ENCODE data around the gene ZNF397.

The ZNF397 gene

DNA sequence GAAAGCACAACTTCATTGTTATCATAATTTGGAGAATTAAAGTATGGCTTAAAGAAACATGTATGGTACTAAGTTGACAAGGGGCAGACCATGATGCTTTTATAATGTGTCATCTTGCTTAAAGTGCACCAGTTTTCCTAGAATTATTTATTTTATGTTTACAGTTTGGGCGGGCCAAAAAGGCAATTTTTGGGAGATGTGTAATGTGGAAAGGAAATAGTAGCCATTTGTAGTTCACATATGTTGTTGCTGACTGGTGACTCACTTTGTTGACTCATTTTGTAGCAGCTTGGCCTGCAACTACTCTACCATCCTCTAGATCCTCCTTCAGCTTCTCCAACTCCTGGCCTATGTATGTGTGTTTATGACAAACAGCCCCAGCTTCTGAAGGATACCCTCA, 41.5 kb downstream of the ZNF397 start:
- TF ChIP-seq, protein P1, sequence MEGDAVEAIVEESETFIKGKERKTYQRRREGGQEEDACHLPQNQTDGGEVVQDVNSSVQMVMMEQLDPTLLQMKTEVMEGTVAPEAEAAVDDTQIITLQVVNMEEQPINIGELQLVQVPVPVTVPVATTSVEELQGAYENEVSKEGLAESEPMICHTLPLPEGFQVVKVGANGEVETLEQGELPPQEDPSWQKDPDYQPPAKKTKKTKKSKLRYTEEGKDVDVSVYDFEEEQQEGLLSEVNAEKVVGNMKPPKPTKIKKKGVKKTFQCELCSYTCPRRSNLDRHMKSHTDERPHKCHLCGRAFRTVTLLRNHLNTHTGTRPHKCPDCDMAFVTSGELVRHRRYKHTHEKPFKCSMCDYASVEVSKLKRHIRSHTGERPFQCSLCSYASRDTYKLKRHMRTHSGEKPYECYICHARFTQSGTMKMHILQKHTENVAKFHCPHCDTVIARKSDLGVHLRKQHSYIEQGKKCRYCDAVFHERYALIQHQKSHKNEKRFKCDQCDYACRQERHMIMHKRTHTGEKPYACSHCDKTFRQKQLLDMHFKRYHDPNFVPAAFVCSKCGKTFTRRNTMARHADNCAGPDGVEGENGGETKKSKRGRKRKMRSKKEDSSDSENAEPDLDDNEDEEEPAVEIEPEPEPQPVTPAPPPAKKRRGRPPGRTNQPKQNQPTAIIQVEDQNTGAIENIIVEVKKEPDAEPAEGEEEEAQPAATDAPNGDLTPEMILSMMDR (IDR thresholded peaks at IDR 0.05; ENCODE audit: low read depth, low read length), result no peak
- no peak overlapping the region for H3K4me3 ChIP-seq (ENCODE audit: low read depth, low read length)
- no peaks in the 10 kb centered on the region for H3K27me3 ChIP-seq
- H3K36me3 ChIP-seq, result no peaks in the 10 kb centered on the region
- no peaks in the 10 kb centered on the region for H3K9me3 ChIP-seq
- H3K4me1 ChIP-seq, result no peaks in the 10 kb centered on the region
- no peak for DNase-seq

DNA sequence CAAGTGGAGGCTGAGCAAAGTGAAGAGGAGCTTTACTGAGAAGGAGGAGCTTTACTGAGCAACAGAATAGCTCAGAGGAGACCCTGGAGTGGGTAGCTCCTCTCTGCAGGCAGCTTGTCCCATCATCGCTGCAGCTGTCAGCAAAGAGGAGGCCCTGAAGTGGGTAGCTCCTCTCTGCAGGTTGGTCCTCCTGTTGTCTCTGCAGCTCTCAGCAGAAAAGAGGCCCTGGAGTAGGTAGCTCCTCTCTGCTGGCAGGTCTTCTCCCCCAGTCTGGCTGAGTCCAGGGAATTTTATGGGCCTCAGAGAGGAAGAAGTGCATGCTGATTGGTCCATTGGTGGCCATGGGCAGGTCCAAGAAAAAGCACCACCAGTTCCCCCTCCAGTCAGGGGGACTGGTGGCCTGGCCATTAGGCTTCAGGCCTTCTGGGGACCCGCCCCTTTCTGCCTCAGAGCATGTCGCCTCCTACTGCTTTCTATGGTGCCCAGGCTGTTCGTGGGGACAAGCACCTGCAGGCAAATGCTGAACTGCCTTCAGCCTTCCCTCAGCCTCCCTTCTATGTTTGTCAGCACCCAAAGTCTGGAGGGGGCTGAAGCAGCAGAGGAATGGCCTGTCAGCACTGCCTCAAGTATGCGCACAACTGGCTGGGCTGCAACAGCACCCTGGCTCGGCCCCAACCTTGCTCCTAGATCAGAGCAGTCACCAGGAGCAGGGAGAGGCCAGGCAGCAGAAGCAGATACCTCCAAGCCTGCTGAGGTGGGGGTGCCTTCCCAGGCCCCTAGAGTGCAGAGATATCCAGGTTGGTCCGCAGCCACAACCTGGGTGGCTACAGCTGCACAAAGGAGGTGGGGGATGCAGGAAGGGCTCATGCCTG, 43.3 kb downstream of the ZNF397 start:
- Histone ChIP-seq H3K36me3 (no peaks in the 10 kb centered on the region), H3K4me1 (no peaks in the 10 kb centered on the region), H3K27me3 (no peaks in the 10 kb centered on the region), H3K4me3 (ENCODE audit: low read depth, low read length) (no peak overlapping the region), H3K9me3 (no peaks in the 10 kb centered on the region)
- no peak for DNase-seq
- TF ChIP-seq, protein P1 (IDR thresholded peaks at IDR 0.05; ENCODE audit: low read depth, low read length), result no peak

DNA sequence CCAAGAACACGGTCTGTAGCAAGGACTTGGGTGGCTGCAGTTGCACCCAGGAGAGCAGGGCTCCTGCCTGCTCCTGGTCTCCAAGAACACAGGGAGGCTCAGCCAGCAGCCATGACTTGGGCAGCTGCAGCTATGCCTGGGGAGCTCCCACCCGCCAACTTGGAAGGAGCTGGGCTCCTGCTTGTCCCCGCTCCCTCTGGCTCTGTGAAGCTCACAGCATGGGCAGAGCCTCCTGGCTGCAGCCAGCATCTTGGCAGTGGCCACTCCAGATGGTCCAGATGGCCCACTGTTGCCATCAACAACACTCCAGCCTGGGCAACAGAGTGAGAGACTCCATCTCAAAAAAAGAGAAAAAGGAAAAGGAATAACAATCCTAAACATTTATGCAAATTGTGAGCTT, 44.0 kb downstream of the ZNF397 start:
- no peaks in the 10 kb centered on the region for H3K9me3 ChIP-seq
- H3K27me3 ChIP-seq, result no peaks in the 10 kb centered on the region
- no peak overlapping the region for H3K4me3 ChIP-seq (ENCODE audit: low read depth, low read length)
- DNase-seq, result no peak
- TF ChIP-seq, protein P1 (IDR thresholded peaks at IDR 0.05; ENCODE audit: low read depth, low read length), result no peak
- H3K36me3 ChIP-seq, result no peaks in the 10 kb centered on the region
- H3K4me1 ChIP-seq, result no peaks in the 10 kb centered on the region

DNA sequence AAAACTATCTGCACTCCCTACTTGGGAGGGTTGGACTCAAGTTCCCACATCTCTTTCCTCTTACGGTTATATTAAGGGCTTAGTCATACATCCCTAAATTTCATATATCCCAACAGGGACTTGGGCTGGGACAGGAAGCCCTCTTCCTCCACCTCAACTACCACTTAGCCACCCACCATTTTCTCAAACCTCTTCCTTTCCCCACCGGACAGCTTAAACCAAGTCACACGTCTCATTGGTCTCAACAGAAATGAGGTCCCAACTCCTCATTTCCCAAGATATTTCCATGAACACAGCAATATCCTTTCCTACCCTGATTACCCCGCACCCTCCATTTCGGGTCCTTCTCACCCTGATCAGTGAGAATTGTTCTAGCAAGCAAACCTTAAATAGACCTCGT, 48.5 kb downstream of the ZNF397 start:
- H3K36me3 ChIP-seq, result no peaks in the 10 kb centered on the region
- no peaks in the 10 kb centered on the region for H3K9me3 ChIP-seq
- no peaks in the 10 kb centered on the region for H3K4me1 ChIP-seq
- TF ChIP-seq, protein P1 (IDR thresholded peaks at IDR 0.05; ENCODE audit: low read depth, low read length), result no peak
- DNase-seq, result no peak
- peak overlapping the region; percentile 76 for H3K4me3 ChIP-seq (ENCODE audit: low read depth, low read length)
- no peaks in the 10 kb centered on the region for H3K27me3 ChIP-seq

DNA sequence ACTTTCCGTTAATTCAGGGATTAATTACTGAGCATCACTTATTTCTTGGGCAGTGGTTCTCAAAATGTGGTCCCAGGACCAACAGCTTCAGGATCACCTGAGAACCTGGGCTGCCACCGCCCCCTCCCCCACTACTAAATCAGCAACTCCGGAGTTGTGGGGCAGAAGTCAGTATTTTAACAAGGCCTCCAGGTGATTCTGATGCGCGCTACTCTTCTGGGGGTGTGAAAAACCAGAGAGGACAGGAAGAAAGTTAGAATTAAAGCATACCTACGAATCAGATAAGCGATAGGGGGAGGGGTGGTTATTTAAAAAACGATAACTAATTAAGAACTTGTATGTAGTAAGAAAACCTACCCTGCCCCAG, 48.9 kb downstream of the ZNF397 start:
- no peak for DNase-seq
- H3K4me3 ChIP-seq (ENCODE audit: low read depth, low read length), result peak overlapping the region; percentile 76
- no peaks in the 10 kb centered on the region for H3K27me3 ChIP-seq
- no peaks in the 10 kb centered on the region for H3K9me3 ChIP-seq
- TF ChIP-seq, protein P1 (IDR thresholded peaks at IDR 0.05; ENCODE audit: low read depth, low read length), result no peak
- no peaks in the 10 kb centered on the region for H3K4me1 ChIP-seq
- no peaks in the 10 kb centered on the region for H3K36me3 ChIP-seq

DNA sequence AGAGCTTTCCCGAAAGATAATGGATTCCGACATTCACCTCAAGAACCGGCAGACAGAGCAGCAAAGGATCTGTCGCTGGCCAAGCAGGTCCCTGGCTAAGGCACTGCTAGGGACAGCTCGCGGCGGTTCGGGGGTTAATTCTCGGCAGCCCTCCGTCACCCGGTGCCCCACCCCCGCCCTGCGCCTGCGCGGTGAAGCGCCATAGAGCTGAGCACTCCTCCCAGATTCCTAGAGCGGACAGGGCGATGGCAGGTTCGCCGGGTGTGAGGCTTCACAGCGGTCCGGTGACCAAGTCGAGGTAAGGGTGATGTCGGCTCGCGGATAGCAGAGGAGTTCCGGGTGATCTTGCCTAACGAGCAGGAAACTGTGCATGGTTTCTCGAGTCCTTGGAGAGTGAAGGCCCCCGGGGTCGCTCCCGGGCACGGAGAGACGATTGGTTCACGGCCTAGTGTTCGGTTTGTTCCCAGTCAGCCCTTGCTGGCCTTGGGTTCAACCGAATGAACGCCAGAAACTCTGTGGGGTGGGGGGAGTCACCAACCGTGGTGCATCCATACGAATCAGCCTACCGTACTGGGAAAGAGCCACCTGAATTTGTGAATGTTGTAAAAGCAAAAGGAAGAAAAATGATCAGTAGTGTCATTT, 49.4 kb downstream of the ZNF397 start, which contains the start of gene ZSCAN30:
ZSCAN30 (minus strand) TSS at position 136 of the 642 bp plus-strand sequence. CDS start 25,877 bp downstream, outside the sequence.
- Histone ChIP-seq H3K4me1 (no peaks in the 10 kb centered on the region), H3K27me3 (no peaks in the 10 kb centered on the region), H3K4me3 (ENCODE audit: low read depth, low read length) (peak within 1 kb of the TSS; percentile 76), H3K36me3 (no peaks in the 10 kb centered on the region), H3K9me3 (no peaks in the 10 kb centered on the region)
- peak; percentile 88 for DNase-seq
- TF ChIP-seq, protein P1 (IDR thresholded peaks at IDR 0.05; ENCODE audit: low read depth, low read length), result no peak
